Bronchial epithelial cell (primary cell): ENCODE measurements around the gene EDA. TPM values are rescaled to one million over a fixed set of nuclear protein-coding genes. Genes with fewer than 3 reads are reported as not detected.

Source experiments
- DNase-seq: peaks from one replicate; pipeline ENCODE4 v3.0.0-alpha.2; 2010; ENCODE audit warnings: low read depth
- FAIRE-seq: peaks from 2 replicates; lab custom pipeline; 2011; peaks lifted over from hg19 to GRCh38; lab: Jason Lieb, UNC
- H3K27me3 ChIP-seq: 2 replicates; pipeline ENCODE4 v1.5.1; 2011; ENCODE audit warnings: low read length; ENCODE audit not compliant: control insufficient read depth, insufficient read depth
- H3K36me3 ChIP-seq: 2 replicates; pipeline ENCODE4 v1.5.1; 2011; ENCODE audit warnings: low read length; ENCODE audit not compliant: control insufficient read depth, insufficient read depth
- H3K4me3 ChIP-seq: 2 replicates; pipeline ENCODE4 v1.5.1; 2011; ENCODE audit warnings: mild to moderate bottlenecking, low read depth, low read length, control low read depth
- CTCF ChIP-seq: IDR thresholded peaks from 2 replicates; pipeline ENCODE4 v1.5.1; 2011; ENCODE audit warnings: mild to moderate bottlenecking, moderate library complexity, low read length, control low read depth, inconsistent platforms; ENCODE audit not compliant: insufficient read depth, severe bottlenecking
- total RNA-seq: library from RNA; depleted of rRNA; stranded (reverse); fragments of >200 nt; gene quantifications from 2 replicates; pipeline ENCODE4 v1.2.1, GENCODE V29; 2014

Gene EDA
- total RNA-seq, 1 donor from 2014 or later, result 0.26 TPM

- no peaks in the 10 kb centered on the region for H3K27me3 ChIP-seq
- no peak for FAIRE-seq
Observed at GRCh38 chrX:70001269-70001668, 385.4 kb downstream of the EDA start.

GRCh38 chrX:70001708-70002341 is 385.9 kb downstream of the EDA start:
- no peak for TF ChIP-seq CTCF
- FAIRE-seq, result no peak
- H3K4me3 ChIP-seq, result no peak overlapping the region
- H3K27me3 ChIP-seq, result no peaks in the 10 kb centered on the region
- H3K36me3 ChIP-seq, result no peaks in the 10 kb centered on the region
- no peak for DNase-seq

More at GRCh38 chrX:70001269-70001668, 385.4 kb downstream of the EDA start:
- no peak for TF ChIP-seq CTCF
- no peak for DNase-seq
- Histone ChIP-seq H3K36me3 (no peaks in the 10 kb centered on the region), H3K4me3 (no peak overlapping the region)

DNA sequence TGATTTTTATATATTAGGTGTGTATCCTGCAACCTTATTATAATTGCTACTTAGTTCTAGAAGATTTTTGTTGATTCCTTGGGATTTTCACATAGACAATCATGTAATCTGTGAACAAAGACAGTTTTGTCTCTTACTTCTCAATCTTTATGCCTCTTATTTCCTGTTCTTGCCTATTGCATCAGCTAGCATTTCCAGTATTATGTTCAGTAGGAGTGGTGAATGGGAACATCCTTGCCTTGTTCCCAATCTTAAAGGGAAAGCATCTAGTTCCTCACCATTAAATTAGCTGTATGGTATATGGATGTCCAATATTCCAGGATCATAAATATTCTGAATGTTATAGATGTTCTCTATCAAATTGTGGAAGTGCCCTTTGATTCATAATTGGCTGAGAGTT is 392.0 kb downstream of the EDA start:
- H3K4me3 ChIP-seq, result no peak overlapping the region
- FAIRE-seq (no peak), DNase-seq (no peak)
- H3K27me3 ChIP-seq, result no peaks in the 10 kb centered on the region
- no peaks in the 10 kb centered on the region for H3K36me3 ChIP-seq
- TF ChIP-seq CTCF, result no peak

GRCh38 chrX:70009049-70009448 is 393.1 kb downstream of the EDA start:
- no peak for DNase-seq
- no peak for FAIRE-seq
- Histone ChIP-seq H3K36me3 (no peaks in the 10 kb centered on the region), H3K27me3 (no peaks in the 10 kb centered on the region), H3K4me3 (no peak overlapping the region)
- no peak for TF ChIP-seq CTCF

GRCh38 chrX:70009970-70010369 is 394.1 kb downstream of the EDA start:
- FAIRE-seq, result no peak

More at GRCh38 chrX:70009970-70010369, 394.1 kb downstream of the EDA start:
- H3K4me3 ChIP-seq, result no peak overlapping the region
- no peaks in the 10 kb centered on the region for H3K36me3 ChIP-seq
- no peaks in the 10 kb centered on the region for H3K27me3 ChIP-seq
- no peak for TF ChIP-seq CTCF
- no peak for DNase-seq
